Esophagus squamous epithelium (tissue), 5 donors: Measurements from ENCODE around the gene DENND6A. TPM values are rescaled to one million over a fixed set of nuclear protein-coding genes. Genes with fewer than 3 reads are reported as not detected.
A peak's percentile ranks its signal among the peaks of the same experiment; 100 is the strongest.
"Not testable (repeated sequence)": the region's sequence is repeated elsewhere in the genome, so short reads cannot be mapped to it uniquely, and the experiment has no call there.

Source experiments
- DNase-seq: peaks from one replicate; lab custom pipeline; 2025; lab: John Stamatoyannopoulos, UW
- H3K27ac ChIP-seq, 4 donors: fragments of 200-600 bp; sonication (generic); one replicate each; pipeline ENCODE4 v1.5.1; 2016 to 2019; ENCODE audit warnings: mild to moderate bottlenecking in 1 of 4
- H3K27me3 ChIP-seq, 4 donors: fragments of 200-600 bp; sonication (generic); 1 replicate in 3 of 4; 2 replicates in 1 of 4; pipeline versions ENCODE4 v1.5.1 to v1.6.0; 2017 to 2021; ENCODE audit warnings: antibody characterized with exemption in 1 of 4
- H3K36me3 ChIP-seq, 3 donors: fragments of 200-600 bp; sonication (generic); one replicate each; pipeline ENCODE4 v1.5.1; 2016 to 2019
- H3K4me1 ChIP-seq, 3 donors: fragments of 200-600 bp; sonication (generic); one replicate each; pipeline ENCODE4 v1.5.1; 2017 to 2019
- H3K4me3 ChIP-seq, 4 donors: fragments of 200-600 bp; sonication (generic); 1 replicate in 3 of 4; 2 replicates in 1 of 4; pipeline ENCODE4 v1.5.1; 2016 to 2019; ENCODE audit warnings: mild to moderate bottlenecking in 2 of 4, moderate library complexity in 1 of 4
- H3K9me3 ChIP-seq, 3 donors: fragments of 200-600 bp; sonication (generic); one replicate each; pipeline ENCODE4 v1.5.1; 2016 to 2019
- POLR2A ChIP-seq, 4 donors: fragments of 450-650 bp; IDR thresholded peaks; one replicate each; pipeline ENCODE4 v1.6.1; 2017; ENCODE audit warnings: antibody characterized with exemption in 4 of 4, mild to moderate bottlenecking in 4 of 4, moderate library complexity in 3 of 4
- WGBS, 2 donors: methylation state at CpG; one replicate each; pipeline ENCODE4 v1.1.5; 2018; 5-methylcytosine and 5-hydroxymethylcytosine counted together
- intact Hi-C: fragments of 100-400 bp; cut with DNase I; formaldehyde crosslinking; loops from one replicate; pipeline ENCODE4 v1.15.0; 2022
- total RNA-seq, 4 donors: library from RNA; depleted of rRNA; stranded (reverse); fragments of >200 nt; gene quantifications; one replicate each; pipeline ENCODE4 v1.1.0, GENCODE V29; 2016
- TF ChIP-seq, protein P1 (sequence below), 6 experiments: fragments of 450-650 bp in 4 of 6; fragments of 200-600 bp in 2 of 6; sonication (generic) in 2 of 6; IDR thresholded peaks; one replicate each; pipeline ENCODE4 v1.5.1; 2016 to 2019; ENCODE audit warnings: antibody characterized with exemption in 6 of 6, mild to moderate bottlenecking in 4 of 6, moderate library complexity in 4 of 6
- donor health status: DM: yes; HTN: yes; CAD: no.

Gene DENND6A
- total RNA-seq, 4 donors from 2014 or later: 18.6 to 36.0 (median 24.4) TPM

DNA sequence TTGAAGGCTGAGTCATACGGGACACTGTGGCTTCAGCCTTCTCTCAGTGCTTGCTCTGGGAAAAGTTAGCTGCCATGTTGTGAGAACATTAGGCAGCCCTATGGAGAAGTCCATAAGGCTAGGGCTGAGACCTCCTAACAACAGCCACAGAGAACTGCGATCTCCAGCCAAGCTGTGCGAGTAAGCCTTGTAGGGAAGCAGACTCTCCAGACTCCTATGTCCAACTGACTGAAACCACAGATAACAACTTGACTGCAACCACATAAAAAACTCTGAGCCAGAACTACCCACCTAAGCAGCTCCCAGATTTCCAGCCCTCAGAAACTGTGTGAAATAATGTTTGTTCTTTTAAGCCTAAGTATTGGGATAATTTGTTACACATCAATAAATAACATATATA lies 40.7 kb downstream of the DENND6A start:
- Histone ChIP-seq H3K4me3 (no peak overlapping the region), H3K36me3 (peaks cover 0 to 98% (median 3%) of the 10 kb centered on the region in 3 donors), H3K27me3 (no peaks in the 10 kb centered on the region), H3K4me1 (peaks cover 0 to 2% (median 0%) of the 10 kb centered on the region in 3 donors), H3K9me3 (peaks cover 0 to 6% (median 3%) of the 10 kb centered on the region in 3 donors), H3K27ac (no peak overlapping the region)
- no peak for DNase-seq
- WGBS, 2 donors: 94 to 97% methylated on average over 3 of the region's 3 CpGs
- TF ChIP-seq, protein P1, sequence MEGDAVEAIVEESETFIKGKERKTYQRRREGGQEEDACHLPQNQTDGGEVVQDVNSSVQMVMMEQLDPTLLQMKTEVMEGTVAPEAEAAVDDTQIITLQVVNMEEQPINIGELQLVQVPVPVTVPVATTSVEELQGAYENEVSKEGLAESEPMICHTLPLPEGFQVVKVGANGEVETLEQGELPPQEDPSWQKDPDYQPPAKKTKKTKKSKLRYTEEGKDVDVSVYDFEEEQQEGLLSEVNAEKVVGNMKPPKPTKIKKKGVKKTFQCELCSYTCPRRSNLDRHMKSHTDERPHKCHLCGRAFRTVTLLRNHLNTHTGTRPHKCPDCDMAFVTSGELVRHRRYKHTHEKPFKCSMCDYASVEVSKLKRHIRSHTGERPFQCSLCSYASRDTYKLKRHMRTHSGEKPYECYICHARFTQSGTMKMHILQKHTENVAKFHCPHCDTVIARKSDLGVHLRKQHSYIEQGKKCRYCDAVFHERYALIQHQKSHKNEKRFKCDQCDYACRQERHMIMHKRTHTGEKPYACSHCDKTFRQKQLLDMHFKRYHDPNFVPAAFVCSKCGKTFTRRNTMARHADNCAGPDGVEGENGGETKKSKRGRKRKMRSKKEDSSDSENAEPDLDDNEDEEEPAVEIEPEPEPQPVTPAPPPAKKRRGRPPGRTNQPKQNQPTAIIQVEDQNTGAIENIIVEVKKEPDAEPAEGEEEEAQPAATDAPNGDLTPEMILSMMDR (IDR thresholded peaks at IDR 0.05): no peak
- no peak for TF ChIP-seq POLR2A (IDR thresholded peaks at IDR 0.05)
- intact Hi-C loops: no loop called here

DNA sequence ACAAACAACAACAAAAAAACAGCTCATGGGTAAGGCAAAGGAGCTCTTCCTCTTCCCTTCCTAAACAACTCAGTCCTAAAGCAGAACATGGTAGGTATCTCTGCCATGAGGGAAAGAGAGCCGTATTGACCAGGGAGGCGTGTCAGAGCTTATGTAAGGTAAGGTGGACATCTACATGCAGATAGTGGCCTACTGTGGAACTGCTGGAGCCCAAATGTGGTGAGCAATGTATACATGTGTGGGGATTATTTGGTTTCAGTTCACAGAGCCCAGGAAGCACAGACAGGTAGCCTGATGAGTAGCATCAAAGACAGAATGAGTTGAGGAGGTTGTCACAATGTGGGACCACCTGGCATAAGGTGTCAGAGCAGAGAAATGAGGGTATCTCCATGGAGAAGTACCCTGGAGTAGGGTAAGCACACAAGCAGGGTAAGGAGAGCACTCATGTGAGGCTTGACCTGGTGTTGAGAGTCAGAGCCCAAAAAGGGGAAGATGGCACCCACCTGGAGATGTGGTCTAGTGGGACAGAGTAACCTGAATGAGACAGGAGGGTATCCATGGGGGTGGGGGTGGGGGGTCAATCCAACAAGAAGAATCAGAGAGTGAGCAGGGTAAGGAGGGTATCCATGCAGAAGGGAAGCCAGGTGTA lies 45.5 kb downstream of the DENND6A start:
- Histone ChIP-seq H3K9me3 (peaks cover 0 to 6% (median 3%) of the 10 kb centered on the region in 3 donors), H3K27ac (peak overlapping the region in 2 of 4 donors; percentile 25 to 57), H3K4me3 (no peak overlapping the region), H3K4me1 (peaks cover 0 to 8% (median 4%) of the 10 kb centered on the region in 3 donors), H3K27me3 (no peaks in the 10 kb centered on the region), H3K36me3 (peaks cover 6 to 91% (median 19%) of the 10 kb centered on the region in 3 donors)
- 88 to 97% methylated on average over 2 of the region's 2 CpGs for WGBS, 2 donors
- intact Hi-C loops: no loop called here
- TF ChIP-seq POLR2A (IDR thresholded peaks at IDR 0.05): no peak
- TF ChIP-seq, protein P1 (IDR thresholded peaks at IDR 0.05): no peak
- DNase-seq: no peak

DNA sequence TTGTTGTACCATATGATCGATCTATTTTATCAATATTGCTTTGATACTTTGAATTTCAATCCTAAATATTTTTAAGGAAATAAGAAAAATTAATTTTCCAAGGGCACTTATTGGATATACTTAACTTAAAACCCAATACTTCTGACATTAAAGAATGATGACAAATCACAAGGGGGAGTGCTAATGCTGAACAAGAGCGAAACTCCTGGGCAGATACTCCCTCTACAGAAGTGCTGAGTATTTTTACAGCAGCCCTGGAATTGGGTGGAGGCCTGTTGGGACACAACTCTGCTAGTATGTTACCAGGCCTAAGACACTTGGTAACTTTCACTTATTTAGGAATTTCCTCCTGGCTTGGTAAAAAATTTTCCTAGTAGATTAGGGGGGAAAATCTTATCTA lies 46.2 kb downstream of the DENND6A start:
- H3K4me1 ChIP-seq: peaks cover 0 to 8% (median 4%) of the 10 kb centered on the region in 3 donors
- peaks cover 6 to 91% (median 22%) of the 10 kb centered on the region in 3 donors for H3K36me3 ChIP-seq
- peak overlapping the region in 2 of 4 donors; percentile 25 to 57 for H3K27ac ChIP-seq
- no peak for DNase-seq
- no peak for TF ChIP-seq POLR2A (IDR thresholded peaks at IDR 0.05)
- TF ChIP-seq, protein P1 (IDR thresholded peaks at IDR 0.05): peak in 3 of 6 experiments; percentile 9 to 31 (median 23)
- peaks cover 0 to 6% (median 3%) of the 10 kb centered on the region in 3 donors for H3K9me3 ChIP-seq
- intact Hi-C loops: no loop called here
- no peak overlapping the region for H3K4me3 ChIP-seq
- 59 to 67% methylated on average over 2 of the region's 2 CpGs for WGBS, 2 donors
- no peaks in the 10 kb centered on the region for H3K27me3 ChIP-seq

DNA sequence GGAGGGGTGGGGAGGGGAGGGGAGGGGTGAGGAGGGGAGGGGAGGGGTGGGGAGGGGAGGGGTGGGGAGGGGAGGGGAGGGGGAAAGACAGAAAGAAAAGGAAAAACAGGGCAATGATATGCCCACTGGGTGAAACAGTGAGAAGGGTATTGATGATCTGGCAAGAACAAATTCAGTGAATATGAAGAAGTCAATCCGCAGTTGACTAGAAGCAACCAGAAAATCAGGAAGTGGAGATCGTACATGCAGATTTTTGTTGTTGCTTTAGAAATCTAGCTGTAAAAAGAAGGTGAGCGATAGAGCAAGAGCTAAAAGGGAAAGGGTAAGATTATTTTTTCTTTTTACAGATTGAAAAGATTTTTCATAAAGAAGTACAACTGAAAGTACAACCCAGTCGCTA lies 48.1 kb downstream of the DENND6A start:
- no peaks in the 10 kb centered on the region for H3K27me3 ChIP-seq
- H3K4me3 ChIP-seq: no peak overlapping the region
- intact Hi-C loops: no loop called here
- peaks cover 6 to 90% (median 27%) of the 10 kb centered on the region in 3 donors for H3K36me3 ChIP-seq
- peaks cover 0 to 6% (median 3%) of the 10 kb centered on the region in 3 donors for H3K9me3 ChIP-seq
- WGBS, 2 donors: 86 to 88% methylated on average over 4 of the region's 4 CpGs
- DNase-seq: no peak
- no peak overlapping the region for H3K27ac ChIP-seq
- H3K4me1 ChIP-seq: peaks cover 0 to 8% (median 4%) of the 10 kb centered on the region in 3 donors
- TF ChIP-seq, protein P1 (IDR thresholded peaks at IDR 0.05): no peak
- no peak for TF ChIP-seq POLR2A (IDR thresholded peaks at IDR 0.05)

DNA sequence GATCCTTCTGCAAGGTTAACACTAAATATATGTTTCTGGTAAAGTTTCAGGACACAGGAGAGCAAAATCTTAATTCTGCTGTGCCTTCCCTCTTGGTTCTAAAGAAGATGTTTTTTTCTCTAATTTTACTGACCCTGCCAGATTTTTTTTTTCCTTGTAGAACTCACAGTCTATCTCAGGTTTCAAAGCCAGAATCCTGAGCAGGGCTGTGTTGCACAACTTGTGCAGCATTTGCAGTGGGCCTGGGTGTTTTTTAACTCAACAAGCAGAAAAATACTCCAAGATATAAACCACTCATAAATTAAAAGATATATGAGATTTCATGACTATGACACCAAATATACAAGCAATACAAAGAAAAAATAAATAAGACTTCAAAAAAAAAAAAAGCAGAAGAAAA lies 55.5 kb downstream of the DENND6A start:
- intact Hi-C loops: no loop called here
- H3K36me3 ChIP-seq: peaks cover 0 to 96% (median 29%) of the 10 kb centered on the region in 3 donors
- no peaks in the 10 kb centered on the region for H3K4me1 ChIP-seq
- H3K4me3 ChIP-seq: no peak overlapping the region
- no peaks in the 10 kb centered on the region for H3K9me3 ChIP-seq
- H3K27ac ChIP-seq: no peak overlapping the region
- no peaks in the 10 kb centered on the region for H3K27me3 ChIP-seq
- no peak for DNase-seq
- TF ChIP-seq, protein P1 (IDR thresholded peaks at IDR 0.05): no peak
- no peak for TF ChIP-seq POLR2A (IDR thresholded peaks at IDR 0.05)

DNA sequence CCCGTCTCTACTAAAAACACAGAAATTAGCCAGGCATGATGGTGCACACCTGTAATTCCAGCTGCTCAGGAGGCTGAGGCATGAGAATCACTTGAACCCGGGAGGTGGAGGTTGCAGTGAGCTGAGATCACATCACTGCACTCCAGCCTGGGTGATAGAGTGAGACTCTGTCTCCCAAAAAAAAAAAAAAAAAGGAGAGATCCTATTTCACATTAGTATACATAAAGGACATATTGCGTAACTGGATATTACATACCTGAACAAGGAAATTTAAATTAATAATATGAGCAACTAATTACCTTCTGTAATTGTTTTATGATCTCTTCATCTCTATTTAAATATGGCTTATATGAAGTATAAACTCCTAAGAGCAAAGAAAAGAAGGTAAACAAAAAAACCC lies 58.6 kb downstream of the DENND6A start:
- H3K36me3 ChIP-seq: peaks cover 0 to 95% (median 24%) of the 10 kb centered on the region in 3 donors
- intact Hi-C loops: not testable (repeated sequence)

More for the DNA sequence above, 58.6 kb downstream of the DENND6A start:
- not testable (repeated sequence) for H3K9me3 ChIP-seq, DNase-seq, H3K27ac ChIP-seq, H3K4me1 ChIP-seq, H3K27me3 ChIP-seq, H3K4me3 ChIP-seq
- WGBS, 2 donors: 88 to 99% methylated on average over 3 of the region's 3 CpGs
